GM18511 (cell line): Measurements from ENCODE around the gene CHST13.

ENCODE experiments used
- ATAC-seq: cut with Tn5 transposase; IDR thresholded peaks from one replicate; pipeline ENCODE4 v1.9.1; 2021; ENCODE audit warnings: mild to moderate bottlenecking, moderate library complexity; ENCODE audit not compliant: unreplicated experiment

CHST13 gene

GRCh38 chr3:126487151-126487771 is 36.7 kb upstream of the CHST13 start:
- no peak for ATAC-seq

GRCh38 chr3:126488185-126488584 is 35.8 kb upstream of the CHST13 start:
- no peak for ATAC-seq

DNA sequence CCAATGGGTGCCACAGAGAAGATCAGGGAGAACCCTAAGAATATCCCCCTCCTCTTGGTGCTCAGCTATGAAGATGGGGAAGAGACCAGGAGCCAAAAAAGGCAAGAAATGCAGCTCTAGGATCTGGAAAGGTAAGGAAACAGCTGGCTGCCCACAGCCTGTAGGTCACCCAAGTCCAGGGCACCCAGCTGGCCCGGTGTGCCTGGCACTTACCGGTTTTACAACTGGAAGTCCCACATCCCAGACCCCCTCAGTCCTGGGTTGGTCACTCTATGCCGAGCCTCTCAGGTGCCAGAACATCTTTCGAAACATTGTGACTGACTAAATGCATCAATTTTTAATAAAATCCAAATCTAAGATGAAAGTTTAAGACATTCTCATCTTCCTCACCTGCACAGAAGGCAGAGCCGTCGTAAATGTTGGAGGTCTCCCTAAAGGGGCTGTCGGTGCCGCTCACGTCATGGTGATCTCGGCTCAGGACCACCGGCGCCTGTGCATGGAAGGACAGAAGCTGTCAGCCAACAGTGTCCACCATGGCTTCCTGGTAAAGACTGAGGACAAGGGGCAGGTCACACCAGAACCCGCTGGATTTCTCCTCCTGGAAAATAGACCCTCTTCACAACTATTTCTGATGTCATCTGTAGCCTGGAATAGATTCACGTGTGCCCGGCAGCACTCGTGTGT is 34.9 kb upstream of the CHST13 start:
- no peak for ATAC-seq

DNA sequence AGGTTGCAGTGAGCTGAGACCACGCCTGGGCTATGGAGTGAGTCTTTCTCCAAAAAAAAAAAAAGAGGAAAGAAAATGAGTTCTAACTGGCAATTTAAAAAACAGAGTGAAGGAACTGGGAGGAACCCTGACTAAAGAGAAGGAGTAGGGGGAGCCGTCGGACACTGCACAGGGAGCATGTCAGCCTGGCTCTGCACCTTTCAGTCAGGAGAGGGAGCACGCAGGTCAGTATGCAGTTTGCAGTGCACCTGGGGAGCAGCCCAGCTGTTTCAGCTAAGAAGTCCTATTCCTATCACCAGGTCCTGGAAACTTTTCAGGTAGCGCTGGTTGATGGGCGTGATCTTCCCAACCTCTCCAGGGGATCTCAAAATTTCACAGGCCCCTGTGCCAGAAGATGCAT is 33.3 kb upstream of the CHST13 start:
- ATAC-seq = no peak

DNA sequence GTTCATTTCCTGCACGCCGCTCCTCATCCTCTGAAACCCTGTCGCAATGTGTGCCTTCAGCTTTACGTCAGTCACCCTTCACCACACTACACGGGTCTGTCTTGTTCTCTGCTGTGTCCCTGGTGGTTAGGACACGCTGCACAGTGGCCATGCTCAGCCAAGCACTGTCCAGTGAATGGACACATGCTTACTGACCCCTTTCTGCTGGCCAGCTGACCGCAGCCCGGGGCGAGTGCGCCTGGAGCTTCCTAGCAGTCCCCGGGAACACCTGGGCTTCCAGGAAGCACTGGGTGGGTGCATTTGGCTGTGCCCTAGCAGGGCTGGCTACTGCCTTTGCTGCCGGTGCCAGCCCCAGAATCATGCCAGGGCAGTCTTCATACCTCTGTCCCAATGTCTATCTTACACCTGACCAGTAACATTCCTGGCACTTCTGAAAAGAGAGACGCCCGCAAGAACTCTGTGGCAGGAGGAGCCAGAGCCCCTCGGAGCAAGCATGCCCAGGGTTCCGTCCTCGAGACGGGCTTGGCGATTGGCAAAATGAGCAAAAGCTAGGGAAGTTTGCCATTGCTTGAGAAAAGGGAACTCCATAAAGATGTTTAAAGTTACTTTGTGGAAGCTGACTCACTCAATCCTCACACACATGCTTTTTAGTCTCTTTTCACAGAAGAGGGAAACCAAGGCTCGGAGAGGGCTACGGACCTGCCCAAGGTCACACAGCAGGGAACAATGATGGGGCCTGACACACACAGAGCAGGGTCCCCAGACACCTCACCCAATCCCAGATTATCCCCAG is 32.5 kb upstream of the CHST13 start:
- ATAC-seq = no peak

DNA sequence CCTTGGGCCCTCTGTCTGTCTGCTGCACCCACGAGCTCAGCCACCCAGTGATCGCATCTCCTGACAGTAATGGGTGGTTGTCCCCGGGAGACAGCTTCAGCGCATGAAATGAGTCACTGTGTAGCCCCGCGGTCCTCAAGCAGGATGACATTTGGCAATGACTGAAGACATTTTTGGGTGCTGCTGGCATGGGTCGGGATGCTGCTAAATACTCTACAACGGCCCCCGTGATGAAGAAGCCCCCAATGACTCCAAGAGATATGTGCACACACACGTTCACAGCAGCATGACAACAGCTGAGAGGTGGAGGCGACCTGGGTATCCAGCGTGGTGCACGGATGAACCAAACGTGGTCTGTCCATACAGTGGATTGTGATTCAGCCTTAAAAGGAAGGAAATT is 30.9 kb upstream of the CHST13 start:
- ATAC-seq = no peak

GRCh38 chr3:126493739-126494138 is 30.2 kb upstream of the CHST13 start:
- no peak for ATAC-seq

- ATAC-seq = no peak
These were observed 29.6 kb upstream of the CHST13 start for GRCh38 chr3:126494204-126494969.

DNA sequence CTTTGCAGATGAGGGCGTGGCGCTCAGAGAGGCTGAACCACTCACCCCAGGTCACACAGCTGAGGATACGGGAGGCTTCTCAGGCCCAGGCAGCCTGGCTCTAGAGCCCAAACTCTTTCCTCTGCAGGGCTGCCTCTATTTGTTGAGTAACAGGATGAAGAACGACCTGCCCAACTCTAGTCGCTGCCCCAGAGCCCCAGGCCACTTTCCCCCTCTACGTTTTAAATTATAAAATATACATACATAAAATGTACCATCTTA is 29.1 kb upstream of the CHST13 start:
- no peak for ATAC-seq

- no peak for ATAC-seq
These were observed 28.2 kb upstream of the CHST13 start for GRCh38 chr3:126495786-126496185.

DNA sequence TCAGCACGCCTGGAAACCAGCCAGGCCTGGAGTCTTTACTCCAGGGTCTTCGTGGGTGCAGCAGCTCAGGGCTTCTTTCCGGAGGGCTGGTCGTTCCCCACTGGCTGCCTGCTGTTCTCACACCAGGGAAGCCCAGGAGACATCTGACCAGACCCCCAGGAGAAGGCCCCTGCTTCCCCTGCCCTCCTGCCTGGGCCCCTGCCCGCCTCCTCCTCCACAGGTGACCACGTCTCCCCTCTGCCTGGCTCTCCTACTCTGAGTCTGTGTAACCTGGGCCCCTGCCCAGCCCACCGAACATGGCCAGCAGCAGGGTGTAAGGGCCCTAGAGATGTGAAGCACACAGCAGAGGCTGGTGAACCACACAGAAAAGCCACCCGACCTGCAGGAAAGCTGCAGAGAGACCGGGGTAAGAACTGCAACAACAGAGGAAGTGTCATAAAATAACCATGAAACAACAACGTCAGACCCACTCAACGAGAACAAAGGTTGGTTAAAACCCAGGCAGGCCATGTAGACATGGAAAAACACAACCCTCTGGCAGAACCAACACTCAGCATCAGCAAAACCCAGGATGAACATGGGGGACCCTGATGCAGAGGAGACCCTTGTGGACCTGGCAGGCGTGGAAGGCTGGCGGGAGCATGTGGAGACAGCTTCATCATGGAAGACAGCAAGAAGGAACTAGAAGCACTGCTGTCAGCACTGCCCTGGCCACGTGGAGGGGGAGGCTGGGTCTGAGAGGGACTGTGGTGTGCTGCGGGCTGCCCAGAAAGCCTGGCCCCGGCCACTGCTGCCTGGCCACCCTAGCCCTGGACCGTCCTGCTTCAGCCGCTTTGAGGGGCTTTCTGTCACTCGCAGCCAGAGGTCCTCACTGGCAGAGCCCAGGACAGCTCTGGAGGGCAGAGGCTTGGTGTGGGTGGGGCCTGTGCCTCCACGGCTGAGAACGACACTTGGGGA is 26.8 kb upstream of the CHST13 start:
- no peak for ATAC-seq

- ATAC-seq = no peak
These were observed 26.0 kb upstream of the CHST13 start for GRCh38 chr3:126497956-126498355.

DNA sequence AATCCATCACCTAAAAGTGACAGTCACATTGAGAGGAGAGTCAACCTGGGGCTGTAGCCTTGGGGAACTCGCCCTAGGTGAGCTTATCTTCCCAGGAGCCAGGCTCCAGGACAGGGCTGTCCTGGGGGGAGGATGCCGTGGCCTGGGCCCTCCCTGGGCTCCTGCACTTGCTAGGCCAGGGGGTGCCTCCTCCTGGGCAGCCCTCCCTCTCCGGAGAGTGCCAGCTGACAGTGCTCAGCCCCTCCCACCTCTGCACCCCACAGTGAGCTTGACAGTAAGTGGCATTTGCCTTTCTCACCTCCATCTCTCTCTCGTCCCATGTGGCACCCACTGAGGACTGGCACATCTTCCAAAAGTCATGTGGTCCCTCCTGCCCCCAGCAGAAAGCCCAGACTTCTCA is 25.5 kb upstream of the CHST13 start:
- no peak for ATAC-seq

DNA sequence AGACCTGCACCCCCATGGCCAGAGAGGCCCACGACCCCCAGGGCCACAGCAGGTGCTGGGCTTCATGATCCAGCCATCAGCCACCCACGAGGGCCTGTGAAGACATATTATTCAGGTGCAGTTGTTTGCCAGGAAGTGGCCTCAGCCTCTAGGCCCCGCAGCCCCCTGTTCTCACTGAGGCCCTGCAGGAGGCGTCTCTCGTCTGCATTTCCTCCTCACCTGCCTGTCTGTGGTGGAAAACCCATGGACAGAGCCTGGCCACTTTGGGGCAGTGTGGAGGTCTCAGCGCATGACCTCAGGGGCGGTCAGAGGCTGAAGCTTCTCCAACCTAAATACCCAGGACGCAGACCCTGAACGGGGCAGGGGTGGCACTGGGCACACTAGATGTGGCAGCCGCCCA is 25.0 kb upstream of the CHST13 start:
- no peak for ATAC-seq

- ATAC-seq = no peak
These were observed 24.6 kb upstream of the CHST13 start for GRCh38 chr3:126499401-126499800.

DNA sequence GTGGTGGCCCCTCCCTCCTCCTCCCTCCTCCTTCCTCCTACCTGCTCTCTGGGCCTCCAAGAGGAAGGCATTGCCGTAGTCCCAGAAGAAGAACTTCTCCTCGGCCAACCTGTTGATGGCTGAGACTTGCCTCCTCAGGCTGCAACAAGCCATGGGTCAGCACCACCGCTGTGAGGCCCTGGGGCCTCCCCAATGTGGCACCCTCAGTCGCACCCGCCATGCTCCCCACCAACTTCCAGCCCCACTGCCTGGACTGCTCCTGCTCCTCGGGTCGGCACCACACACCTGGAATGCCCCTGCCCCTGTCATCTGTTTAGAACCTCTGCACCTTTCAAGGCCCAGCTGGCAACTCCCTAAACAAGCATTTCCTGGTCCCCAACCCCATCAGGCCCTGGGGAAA is 23.9 kb upstream of the CHST13 start:
- no peak for ATAC-seq

GRCh38 chr3:126501054-126501453 is 22.9 kb upstream of the CHST13 start:
- ATAC-seq = no peak

- no peak for ATAC-seq
These were observed 22.2 kb upstream of the CHST13 start for GRCh38 chr3:126501736-126502135.

GRCh38 chr3:126502656-126503055 is 21.3 kb upstream of the CHST13 start:
- ATAC-seq = no peak

DNA sequence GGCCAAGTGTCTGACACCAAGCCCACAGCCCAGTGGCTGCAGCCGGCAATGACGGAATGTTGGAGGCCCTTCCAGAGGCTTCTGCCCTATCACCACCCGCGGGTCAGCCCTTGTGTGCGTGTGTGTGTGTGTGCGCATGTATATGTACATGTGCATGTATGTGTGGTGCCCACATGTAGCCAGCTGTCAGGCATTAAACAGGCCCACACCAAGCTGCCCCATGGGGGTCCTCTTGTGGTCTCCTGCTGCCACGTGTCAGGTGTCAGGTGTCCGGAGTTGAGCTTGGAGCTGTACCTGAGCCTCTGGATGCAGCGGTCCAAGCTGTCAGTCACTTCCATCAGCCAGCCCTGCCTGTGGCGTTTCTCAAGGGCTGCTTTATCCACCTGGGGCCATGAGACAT is 20.3 kb upstream of the CHST13 start:
- ATAC-seq = no peak

- ATAC-seq = no peak
These were observed 16.1 kb upstream of the CHST13 start for GRCh38 chr3:126507886-126508285.
